Uterus (tissue), 2 donors: Measurements from ENCODE around the gene ATP8A2.

ENCODE experiments used
- POLR2A ChIP-seq, 2 donors: fragments of 450-650 bp; IDR thresholded peaks; one replicate each; pipeline ENCODE4 v1.6.1; 2016; ENCODE audit warnings: antibody characterized with exemption in 2 of 2, mild to moderate bottlenecking in 1 of 2, moderate library complexity in 1 of 2
- TF ChIP-seq, protein P1 (sequence below), 4 experiments: fragments of 200-600 bp in 2 of 4; fragments of 450-650 bp in 2 of 4; sonication (generic) in 2 of 4; IDR thresholded peaks; one replicate each; pipeline ENCODE4 v1.5.1; 2016 to 2019; ENCODE audit warnings: antibody characterized with exemption in 4 of 4, mild to moderate bottlenecking in 2 of 4, moderate library complexity in 1 of 4

DNA sequence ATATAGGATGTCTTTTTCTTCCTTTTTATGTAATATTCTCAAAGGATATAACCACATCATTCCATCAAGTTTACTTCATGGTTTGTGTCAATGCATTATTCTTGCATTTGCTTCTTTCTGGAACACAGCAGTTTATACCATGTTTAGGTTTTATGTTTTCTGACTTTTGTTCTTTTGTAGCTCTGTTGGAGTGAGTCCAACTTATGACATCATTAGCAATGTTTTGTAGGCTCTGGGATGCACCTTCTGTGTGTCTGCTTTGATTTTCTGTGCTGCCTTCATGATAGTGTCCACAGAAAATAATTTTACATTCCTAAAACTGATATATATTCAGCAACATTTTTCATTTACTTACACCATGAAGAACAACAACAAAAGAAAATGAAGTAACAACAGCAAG is 611.1 kb downstream of the ATP8A2 start:
- no peak for TF ChIP-seq POLR2A (IDR thresholded peaks at IDR 0.05)
- TF ChIP-seq, protein P1, sequence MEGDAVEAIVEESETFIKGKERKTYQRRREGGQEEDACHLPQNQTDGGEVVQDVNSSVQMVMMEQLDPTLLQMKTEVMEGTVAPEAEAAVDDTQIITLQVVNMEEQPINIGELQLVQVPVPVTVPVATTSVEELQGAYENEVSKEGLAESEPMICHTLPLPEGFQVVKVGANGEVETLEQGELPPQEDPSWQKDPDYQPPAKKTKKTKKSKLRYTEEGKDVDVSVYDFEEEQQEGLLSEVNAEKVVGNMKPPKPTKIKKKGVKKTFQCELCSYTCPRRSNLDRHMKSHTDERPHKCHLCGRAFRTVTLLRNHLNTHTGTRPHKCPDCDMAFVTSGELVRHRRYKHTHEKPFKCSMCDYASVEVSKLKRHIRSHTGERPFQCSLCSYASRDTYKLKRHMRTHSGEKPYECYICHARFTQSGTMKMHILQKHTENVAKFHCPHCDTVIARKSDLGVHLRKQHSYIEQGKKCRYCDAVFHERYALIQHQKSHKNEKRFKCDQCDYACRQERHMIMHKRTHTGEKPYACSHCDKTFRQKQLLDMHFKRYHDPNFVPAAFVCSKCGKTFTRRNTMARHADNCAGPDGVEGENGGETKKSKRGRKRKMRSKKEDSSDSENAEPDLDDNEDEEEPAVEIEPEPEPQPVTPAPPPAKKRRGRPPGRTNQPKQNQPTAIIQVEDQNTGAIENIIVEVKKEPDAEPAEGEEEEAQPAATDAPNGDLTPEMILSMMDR (IDR thresholded peaks at IDR 0.05), result no peak
